Activated CD4-positive, alpha-beta T cell treated with anti-CD3 and anti-CD28 coated beads, Interleukin-2, amount 50 U/mL, for 16 hours (primary cell): ENCODE data around the gene FOXRED2.

Experiments used
- DNase-seq: peaks from one replicate; pipeline ENCODE4 v3.0.0-alpha.2; 2020

Gene FOXRED2

DNA sequence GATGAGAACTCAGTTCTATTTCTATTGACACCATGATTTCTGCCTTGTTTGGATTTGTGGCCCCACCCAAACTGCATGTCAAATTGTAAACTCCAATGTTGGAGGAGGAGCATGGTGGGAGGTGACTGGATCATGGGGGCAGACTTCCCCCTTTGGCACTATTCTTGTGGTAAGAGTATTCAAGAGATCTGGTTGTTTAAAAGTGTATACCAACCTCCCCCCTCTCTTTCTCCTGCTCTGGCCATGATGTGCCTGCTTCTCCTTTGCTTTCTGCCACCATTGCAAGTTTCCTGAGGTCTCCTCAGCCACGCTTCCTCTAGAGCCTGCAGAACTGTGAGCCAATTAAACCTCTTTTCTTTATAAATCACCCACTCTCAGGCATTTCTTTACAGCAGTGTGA is 7.9 kb upstream of the FOXRED2 start:
- DNase-seq, result no peak

DNA sequence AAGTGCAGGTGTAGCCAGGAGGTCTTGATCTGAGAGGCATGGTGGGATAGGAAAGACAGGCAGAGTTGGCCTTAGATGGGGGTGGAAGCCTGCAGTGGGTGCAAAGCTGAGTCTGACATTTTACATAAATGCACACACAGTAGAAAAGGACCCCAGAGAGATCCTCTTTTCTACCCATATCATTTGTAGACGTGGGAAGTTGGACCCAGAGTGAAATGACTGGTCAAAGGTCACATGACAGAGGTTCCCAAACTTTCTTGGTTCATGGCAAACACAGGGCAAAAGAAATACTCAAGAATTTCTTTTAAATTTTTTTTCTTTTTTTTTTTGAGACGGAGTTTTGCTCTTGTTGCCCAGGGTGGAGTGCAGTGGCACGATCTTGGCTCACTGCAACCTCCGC is 6.2 kb upstream of the FOXRED2 start:
- DNase-seq, result no peak

DNA sequence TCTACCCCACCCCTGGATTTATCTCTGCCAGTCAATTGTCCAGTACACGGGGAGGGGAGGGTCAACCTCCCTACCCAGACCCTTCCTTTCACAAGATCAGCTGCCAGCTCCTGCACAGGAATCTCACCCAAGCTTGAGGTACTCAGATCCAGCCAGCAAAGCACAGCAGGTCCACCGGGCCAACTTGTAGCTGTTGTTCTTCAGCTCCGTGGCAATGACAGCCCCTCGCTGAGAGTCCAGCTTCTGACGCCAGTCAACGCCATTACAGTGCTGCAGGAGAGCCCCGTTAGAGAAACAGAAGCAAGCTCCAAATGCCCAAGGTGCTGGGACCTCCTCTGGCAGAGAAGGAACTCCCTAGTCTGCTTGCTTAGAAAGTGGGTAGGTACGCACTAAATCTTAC is 5.5 kb upstream of the FOXRED2 start:
- DNase-seq, result no peak

DNA sequence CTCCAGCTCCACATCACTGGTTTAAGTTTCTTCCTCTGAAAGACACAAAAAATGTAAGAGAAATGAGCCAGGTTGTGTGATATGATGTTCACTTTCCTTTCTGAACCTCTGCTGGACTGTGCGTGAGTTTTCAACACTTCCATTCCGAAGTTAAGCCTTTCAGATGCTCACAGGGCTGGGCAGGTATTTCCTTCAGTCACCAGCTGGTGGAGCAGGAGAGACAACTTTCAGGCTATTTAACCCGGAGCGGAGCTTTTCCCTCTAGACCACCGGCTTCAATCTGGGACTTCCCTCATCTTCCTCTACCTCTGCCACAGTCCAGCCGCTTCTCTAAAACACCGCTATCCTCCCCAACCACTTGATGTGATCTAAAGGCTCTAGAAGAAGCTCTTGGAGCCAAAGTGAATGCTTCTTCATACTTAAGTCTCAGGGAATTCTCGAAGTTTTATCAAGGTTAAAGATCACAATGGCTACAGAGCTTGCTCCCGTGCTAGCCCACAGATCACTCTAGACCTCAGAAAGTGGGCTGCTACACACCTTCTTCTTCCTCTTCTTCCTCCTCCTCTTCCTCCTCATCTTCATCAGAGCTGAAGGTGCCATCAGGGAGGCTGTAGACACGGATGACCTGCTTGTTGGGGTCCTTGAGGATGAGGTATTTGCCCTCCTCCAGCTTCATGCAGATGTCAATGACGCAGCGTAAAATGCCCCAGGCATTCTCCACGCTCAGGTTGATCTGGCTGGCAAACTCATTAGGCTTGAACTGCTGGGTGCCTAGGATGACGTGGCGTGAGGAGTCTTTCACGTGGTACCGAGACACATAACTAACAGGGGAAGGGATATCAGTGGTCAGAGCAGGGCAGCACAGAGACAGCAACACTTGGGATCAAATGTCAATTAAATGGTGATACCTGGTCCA is 4.4 kb upstream of the FOXRED2 start:
- DNase-seq, result peak; percentile 34

DNA sequence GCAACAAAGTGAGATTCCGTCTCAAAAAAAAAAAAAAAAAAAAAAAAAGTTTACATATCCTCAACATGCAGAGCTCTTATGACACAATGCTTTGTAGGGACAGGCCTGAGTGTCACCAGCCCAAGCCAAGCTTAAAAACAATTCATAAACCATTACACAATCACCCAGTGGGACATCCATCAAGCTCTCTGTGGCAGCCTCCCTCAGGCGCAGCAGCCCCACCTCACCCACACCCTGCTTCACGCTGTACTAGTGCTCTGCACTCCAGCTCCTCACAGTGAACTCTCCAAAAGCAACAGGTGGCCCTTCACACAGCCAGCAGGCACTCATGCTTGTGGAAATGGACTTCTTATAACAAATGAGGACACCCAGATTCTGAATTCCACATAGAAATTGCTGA is 3.5 kb upstream of the FOXRED2 start:
- DNase-seq, result no peak

DNA sequence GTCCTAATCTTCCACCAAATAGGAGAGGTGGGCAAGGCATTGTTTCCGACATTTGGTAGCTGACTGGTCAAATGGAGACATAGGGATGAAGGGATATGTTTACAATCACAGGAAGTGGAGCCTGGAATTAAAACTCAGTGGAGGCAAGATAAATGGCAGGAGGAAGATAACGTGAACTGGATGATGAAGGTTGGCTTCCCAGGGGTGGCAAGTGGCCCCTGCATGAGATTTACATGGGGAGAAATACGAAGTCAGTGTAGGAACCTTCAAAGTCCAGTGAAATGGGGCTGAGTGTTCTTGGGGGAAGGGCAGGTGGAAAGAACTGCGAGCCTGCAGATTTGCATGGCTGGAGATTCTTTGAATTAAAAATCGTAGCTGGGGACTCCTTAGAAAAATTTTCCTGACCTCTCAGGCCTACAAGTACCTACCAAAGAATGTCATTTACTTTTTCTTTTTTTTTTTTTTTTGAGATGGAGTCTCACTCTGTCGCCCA is 724 bp upstream of the FOXRED2 start:
- no peak for DNase-seq

DNA sequence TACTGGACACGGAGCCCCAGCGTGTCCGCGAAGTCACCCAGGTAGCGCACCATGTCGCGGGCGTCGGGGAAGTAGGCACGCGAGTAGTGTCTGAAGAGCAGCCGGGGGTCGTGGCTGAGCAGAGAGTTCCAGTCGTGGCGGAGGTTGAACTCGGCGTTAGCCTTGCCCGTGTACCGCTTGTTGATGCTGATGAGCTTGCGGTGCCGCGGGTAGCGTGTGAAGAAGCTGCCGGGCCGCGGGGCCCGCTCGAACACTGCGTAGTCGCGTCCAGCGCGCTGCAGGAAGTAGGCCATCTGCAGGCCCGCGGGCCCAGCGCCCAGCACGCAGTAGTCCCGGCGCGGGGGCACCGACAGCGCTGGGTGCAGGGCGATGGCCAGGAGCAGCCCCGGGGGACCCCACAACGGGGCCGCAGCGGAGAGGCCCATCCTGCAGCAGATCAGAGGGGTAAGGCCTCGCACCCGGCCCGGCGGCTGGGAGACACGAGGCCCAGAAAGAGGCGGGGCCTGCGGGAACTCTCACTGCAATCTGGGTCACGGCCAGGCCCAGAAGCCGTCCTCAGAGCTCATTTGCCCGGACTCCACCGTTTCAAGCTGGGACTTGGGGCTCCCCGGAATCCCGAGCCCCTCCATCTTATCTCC is 723 bp downstream of the FOXRED2 start:
- DNase-seq, result no peak

DNA sequence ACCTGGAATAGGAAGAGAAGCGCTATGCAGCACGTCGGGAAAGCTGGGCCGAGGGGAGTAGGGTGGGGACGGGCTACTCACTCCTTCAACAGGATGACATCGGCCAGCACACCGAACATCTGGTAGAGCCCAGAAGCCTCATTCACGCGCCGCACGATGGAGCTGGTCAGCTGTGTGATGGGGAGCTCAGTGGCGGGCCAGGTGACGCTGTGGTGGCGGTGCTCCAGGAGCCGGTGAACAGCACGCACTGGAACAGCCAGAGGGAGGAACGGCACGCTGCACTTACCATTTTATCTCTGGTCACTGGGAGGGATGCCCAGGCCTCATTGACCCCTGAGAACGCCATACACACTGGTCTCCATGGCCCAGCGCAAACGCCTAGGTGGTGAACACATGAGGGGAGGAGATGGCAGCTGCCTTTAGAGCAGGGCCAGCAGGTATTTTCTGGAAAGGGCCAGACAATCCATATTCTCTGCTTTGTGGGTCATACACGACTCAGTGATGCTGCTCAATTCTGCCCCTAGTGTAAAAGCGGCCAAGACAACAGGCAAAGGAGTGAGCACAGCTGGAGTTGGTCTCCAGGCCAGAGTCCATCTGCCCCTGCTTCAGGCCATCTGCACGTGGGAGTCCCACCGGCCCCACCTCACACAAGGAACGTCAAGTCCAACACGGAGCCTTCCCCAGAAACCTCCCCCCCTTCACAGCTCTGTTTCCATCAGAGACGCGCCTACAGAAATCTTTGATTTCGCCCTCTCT is 8.8 kb downstream of the FOXRED2 start:
- no peak for DNase-seq

DNA sequence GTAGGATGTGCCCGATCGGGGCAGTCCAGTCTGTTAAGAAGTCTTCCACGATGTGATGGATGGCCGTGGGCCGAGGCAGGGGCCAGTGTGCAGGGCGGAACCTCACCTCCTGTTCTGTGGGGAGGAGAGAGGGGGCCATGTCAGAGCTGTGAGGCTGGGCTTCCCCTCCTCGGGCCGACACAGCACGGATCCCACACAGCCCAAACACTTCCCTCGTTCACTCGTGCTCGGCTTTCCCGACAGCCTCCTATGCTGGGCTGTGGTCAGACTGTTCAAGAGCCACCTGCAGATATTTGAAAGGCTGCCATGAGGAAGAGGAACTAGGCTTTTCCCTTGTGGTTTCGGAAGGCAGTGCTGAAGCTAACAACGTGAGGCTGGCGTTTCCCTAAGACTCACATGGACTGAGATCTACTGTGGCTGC is 13.1 kb downstream of the FOXRED2 start:
- no peak for DNase-seq

DNA sequence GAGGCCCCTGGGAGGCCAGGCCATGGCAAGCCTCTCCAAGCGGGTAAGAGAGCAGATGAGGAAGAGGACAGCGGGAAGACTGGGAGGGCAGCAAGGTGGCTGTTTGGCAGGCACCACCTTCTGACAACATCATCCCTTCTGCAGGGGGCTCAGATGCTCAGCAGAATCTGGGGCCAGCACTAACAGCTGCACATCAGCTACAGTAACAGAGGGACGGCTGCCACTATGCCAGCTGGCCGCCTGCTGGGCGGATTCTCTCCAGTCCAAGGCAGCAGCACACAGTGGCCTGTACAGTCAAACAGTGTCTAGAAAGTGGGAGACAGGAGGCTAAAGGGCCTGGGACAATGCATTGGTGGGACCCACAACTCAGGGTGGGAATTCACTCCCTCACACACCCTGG is 14.7 kb downstream of the FOXRED2 start:
- no peak for DNase-seq

DNA sequence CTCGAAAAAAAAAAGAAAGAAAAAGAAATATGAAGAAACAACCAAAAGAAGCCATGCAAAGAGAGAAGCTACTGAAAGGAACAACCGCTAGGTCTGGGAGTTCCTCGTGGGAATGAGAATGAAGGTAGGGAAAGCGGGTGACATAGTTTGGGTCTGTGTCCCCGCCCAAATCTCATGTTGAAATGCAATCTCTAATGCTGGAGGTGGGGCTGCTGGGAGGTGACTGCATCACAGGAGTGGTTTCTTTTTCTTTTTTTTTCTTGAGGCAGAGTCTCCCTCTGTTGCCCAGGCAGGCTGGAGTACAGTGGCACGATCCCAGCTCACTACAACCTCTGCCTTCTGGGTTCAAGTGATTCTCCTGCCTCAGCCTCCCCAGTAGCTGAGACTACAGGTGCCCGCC is 15.7 kb downstream of the FOXRED2 start:
- no peak for DNase-seq

DNA sequence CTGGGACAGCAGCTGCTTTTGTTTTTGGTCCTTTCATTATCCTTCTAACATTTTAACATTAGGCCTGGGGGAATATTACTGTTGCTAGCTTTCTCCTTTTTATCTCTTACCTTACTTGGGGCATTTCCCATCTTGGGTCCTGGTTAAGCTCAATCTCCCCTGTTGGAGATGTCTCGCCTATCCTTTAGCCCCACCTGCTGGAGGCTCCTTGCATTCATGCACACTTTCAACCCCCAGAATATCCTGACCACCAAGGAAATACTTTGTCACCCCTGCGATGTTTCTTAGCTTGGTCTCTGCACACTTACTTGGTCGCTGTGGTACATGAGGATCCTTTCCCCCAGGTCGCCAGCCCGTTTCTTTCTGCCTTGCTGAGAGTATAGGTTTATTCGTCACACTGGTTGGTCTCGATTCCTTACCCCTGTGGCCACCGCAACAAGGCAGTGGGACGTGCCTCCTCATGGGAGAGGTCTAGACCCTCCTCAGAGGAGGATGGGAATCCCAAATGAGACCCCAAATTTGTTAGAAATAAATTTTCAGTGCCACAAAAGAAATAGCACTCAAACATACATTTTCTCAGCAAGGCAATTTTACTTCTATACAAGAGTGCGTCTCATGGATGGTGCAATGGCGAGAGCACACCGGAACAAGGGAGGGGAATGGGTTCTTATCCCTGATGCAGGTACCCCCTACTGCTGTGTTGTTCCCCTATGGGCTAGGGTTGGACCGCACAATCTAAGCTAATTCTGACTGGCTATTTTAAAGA is 20.0 kb downstream of the FOXRED2 start:
- peak; percentile 56 for DNase-seq

DNA sequence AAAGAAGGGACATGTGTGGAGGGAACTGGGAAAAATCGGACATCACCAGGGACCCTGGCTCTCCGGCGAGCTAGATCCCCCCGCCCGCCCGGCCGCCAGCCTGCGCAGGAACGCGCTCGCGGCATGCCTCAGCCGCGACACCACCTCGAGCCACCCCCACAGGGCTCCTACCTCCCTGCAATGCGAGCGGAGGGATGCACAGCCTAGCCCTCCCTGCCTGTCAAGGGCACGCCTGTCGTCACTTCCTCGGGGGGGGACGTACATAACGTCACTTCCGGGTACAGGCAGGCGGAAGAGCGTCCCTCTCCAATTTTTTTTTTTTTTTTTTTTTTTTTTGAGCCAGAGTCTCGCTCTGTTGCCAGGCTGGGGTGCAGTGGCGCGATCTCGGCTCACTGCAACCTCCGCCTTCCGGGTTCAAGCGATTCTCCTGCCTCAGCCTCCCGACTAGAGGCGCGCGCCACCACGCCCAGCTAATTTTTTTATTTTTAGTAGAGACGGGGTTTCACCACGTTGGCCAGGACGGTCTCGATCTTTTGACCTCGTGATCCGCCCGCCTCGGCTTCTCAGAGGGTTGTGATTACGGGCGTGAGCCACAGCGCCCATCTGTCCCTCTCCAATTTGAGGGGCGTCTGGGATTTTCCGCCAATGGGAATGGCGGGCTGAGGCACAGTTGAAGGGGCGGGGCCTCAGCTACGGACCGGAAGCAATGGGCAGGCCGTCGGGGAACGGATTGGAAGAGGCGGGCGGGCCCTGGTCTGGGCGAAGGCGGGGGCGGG is 25.3 kb downstream of the FOXRED2 start, which contains the start of gene TXN2:
Gene TXN2 (minus strand): TSS at position 248 of the 776 bp plus-strand sequence. CDS start 803 bp downstream, outside the sequence.
- peak; percentile 97 for DNase-seq

DNA sequence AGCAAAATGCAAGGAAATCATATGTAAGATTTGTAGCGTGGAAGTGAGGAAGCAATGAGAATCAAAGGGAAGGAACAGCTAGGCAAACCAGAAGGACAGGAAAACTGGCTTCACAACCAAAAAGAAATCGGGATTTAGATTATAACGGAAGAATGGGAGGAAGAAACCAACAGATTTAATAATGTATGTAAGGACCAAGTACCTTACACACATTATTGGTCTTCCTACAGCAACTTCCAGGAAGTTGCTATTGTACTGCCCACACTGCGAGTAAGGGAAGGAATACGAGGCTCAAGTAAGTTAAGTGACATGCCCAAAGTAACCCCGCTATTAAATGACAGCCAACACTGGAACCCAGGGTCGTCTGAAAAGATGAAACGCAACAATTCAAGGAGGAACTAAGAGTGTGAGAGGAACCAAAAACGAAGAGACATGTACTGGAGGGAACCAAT is 25.9 kb downstream of the FOXRED2 start:
- DNase-seq, result no peak

DNA sequence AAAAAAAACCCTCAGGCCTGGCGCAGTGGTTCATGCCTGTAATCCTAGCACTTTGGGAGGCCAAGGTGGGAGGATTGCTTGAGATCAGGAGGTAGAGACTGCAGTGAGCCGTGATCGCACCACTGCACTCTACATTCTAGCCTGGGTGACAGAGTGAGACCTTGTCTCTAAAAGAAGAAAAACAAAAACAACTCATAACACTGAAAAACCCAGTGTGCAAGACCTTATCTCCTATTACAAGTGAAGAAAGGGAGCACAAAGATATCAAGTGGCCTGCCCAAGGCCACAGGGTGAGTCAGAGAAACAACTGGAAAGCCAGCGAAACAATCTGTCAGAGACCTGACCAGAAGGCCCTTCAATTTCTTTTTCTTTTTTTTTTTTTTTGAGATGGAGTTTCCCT is 27.9 kb downstream of the FOXRED2 start:
- DNase-seq, result no peak

DNA sequence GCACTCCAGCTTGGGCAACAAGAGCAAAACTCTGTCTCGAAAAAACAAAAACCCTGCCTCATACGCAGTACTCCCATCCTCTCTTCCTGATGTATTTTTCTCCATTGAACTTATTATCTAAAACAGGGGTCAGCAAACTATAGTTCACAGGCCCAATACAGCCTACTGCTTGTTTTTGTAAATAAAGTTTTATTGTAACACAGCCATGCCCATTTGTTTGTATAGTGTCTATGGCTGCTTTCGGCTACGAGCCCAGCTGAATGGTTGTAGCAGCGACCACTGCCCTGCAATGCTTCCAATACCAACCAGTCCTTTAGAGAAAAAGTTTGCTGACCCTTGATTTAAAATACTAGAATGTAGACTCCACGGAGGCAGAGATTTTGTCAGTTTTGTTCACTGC is 31.5 kb downstream of the FOXRED2 start:
- no peak for DNase-seq

DNA sequence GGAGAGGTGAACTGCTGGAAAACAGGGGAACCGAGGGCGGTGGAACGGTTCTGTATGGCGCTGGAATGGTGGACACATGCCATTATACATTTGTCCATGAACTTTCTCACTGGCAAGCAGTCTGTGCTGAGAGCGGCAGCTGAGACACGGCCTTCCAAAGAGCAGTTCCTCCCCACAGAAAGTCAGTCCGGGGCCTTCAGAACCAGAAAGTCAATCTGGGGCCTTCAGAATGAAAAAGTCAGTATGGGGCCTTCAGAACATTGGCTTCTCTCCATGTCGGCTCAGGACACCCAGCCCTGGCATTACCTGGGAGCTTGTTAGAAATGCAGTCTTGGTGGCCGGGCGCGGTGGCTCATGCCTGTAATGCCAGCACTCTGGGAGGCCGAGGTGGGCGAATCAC is 34.2 kb downstream of the FOXRED2 start:
- DNase-seq, result no peak

DNA sequence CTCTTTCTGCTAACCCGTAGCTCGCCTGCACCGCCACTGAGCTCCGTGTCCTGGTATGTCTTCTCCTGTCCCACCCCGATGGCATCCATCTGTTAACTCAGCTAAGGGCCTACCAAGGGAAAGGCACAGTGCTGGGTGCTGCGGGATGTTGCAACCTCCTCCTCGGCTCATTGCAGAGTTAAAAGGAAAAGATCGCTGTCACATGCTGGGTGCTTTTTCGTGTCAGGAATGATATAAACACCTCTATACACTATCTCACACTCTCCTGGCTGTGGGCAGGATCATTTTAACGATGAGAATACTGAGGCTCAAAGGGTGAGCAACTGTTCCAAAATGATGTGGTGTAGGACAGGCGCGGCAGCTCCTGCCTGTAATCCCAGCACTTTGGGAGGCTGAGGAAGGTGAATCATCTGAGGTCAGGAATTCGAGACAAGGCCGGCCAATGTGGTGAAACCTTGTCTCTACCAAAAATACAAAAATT is 35.5 kb downstream of the FOXRED2 start:
- DNase-seq, result no peak

DNA sequence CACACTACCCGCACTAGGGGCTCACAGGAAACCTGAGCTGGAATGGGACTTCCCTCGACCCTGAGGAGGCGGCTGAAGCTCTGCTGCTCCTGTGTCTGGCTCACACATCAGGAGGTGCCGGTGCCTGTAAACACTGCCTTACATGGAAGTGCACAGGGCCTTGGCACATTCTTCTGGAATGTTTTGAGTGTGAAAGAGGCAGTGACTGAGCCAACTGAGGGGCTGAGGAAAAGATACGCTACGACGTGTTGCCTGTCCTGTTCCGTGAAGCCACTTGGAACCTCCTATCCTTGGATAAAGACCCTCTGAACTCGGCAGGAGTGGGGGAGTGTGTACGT is 35.9 kb downstream of the FOXRED2 start:
- no peak for DNase-seq

DNA sequence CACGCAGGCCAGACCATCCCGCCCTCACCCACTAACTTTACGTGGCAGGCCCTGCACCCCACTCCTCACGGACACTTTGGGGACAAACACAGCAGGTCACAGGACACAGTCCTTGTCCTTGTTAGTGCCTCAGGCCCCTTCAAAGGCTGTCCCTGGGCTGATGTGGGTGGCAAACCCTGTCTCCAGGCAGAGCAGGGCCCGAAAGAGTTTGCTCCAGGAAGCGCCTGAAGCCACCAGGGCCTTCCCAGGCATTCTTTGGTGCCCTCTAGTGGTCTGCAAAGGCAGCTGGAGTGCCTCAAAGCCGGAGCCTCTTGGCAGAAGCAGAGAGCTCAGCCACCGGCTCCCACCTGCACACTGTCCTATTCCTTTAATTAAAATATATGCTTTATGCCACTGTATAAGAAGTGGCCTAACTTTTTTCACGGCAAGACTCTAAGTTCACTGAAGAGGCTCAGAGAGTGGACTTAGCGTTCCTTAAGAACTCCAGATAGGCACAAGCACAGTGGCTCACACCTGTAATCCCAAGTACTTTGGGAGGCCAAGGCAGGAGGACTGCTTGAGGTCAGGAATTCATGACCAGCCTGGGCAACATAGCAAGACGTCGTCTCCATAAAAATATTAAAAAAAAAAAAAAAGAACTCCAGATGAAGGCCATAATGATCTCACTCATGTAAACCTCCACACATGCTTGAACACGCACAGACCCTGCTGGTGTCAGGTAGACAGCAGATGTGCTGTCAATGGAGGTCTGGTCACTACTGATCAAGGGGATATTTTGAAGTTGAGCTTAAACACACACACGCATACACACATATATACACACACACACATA is 36.5 kb downstream of the FOXRED2 start:
- DNase-seq, result peak; percentile 90
